ENCODE measurements around the gene TIMM21. TPM values are rescaled to one million over a fixed set of nuclear protein-coding genes. Genes with fewer than 3 reads are reported as not detected.

The TIMM21 gene
- polyA plus RNA-seq, 1 donor (not counting 4 experiments of a cell fraction or from before 2014, with no cell fraction given) = 76.0 TPM

- no peaks in the 10 kb centered on the region for H3K9me3 ChIP-seq (ENCODE audit: control insufficient read depth, low read depth, low read length)
- no peak overlapping the region for H2AFZ ChIP-seq (ENCODE audit: control insufficient read depth, low read length)
- dilution Hi-C loops (cut with MboI; ENCODE audit: extremely low pct_ligation_motif_present, low sequenced_read_pairs) = no loop called here
- H3K9me1 ChIP-seq (ENCODE audit: control insufficient read depth, extremely low read depth, insufficient read depth, low read length) = peaks cover 2% of the 10 kb centered on the region
- H3K27ac ChIP-seq (ENCODE audit: control insufficient read depth, insufficient read depth, low read length) = no peak overlapping the region
- H3K36me3 ChIP-seq (ENCODE audit: control insufficient read depth in 2 of 2, extremely low read depth in 1 of 2, insufficient read depth in 2 of 2, low read length in 2 of 2) = peaks cover 16 to 23% of the 10 kb centered on the region in 2 experiments
- no peak for DNase-seq (ENCODE audit: low read depth, low spot score)
- peaks cover 54% of the 10 kb centered on the region for H3K79me2 ChIP-seq (ENCODE audit: control insufficient read depth, insufficient read depth, low read length)
- H4K20me1 ChIP-seq (ENCODE audit: control insufficient read depth, extremely low read depth, insufficient read depth, low read length) = no peaks in the 10 kb centered on the region
- H3K9ac ChIP-seq (ENCODE audit: control insufficient read depth, extremely low read depth, insufficient read depth, low read length) = no peak overlapping the region
- no peak for TF ChIP-seq CTCF (optimal IDR thresholded peaks at IDR 0.05 in 1 of 3, IDR thresholded peaks at IDR 0.05 in 1 of 3, conservative IDR thresholded peaks at IDR 0.05 in 1 of 3; ENCODE audit: extremely low read depth in 1 of 3, insufficient read depth in 2 of 3, low read length in 3 of 3)
- TF ChIP-seq EZH2 (IDR thresholded peaks at IDR 0.05; ENCODE audit: low read length) = no peak
- FAIRE-seq = no peak
- H3K4me2 ChIP-seq (ENCODE audit: control insufficient read depth, extremely low read depth, insufficient read depth, low read depth, low read length) = no peak overlapping the region
- H3K4me3 ChIP-seq (ENCODE audit: control insufficient read depth in 2 of 3, extremely low read depth in 1 of 3, insufficient read depth in 2 of 3, low read depth in 1 of 3, low read length in 3 of 3) = no peak overlapping the region
- H3K4me1 ChIP-seq (ENCODE audit: control insufficient read depth, extremely low read depth, insufficient read depth, low read length) = peaks cover 13% of the 10 kb centered on the region
- no peaks in the 10 kb centered on the region for H3K27me3 ChIP-seq (ENCODE audit: control insufficient read depth, extremely low read depth, insufficient read depth, low read length)
Observed at GRCh38 chr18:74154716-74155115, 6.4 kb downstream of the TIMM21 start.

GRCh38 chr18:74155276-74155675, 7.0 kb downstream of the TIMM21 start:
- Histone ChIP-seq H3K36me3 (ENCODE audit: control insufficient read depth in 2 of 2, extremely low read depth in 1 of 2, insufficient read depth in 2 of 2, low read length in 2 of 2) (peaks cover 13 to 23% of the 10 kb centered on the region in 2 experiments), H2AFZ (ENCODE audit: control insufficient read depth, low read length) (no peak overlapping the region), H3K79me2 (ENCODE audit: control insufficient read depth, insufficient read depth, low read length) (peaks cover 49% of the 10 kb centered on the region), H3K27me3 (ENCODE audit: control insufficient read depth, extremely low read depth, insufficient read depth, low read length) (no peaks in the 10 kb centered on the region), H3K9me3 (ENCODE audit: control insufficient read depth, low read depth, low read length) (no peaks in the 10 kb centered on the region), H3K27ac (ENCODE audit: control insufficient read depth, insufficient read depth, low read length) (no peak overlapping the region), H3K9me1 (ENCODE audit: control insufficient read depth, extremely low read depth, insufficient read depth, low read length) (no peaks in the 10 kb centered on the region), H3K9ac (ENCODE audit: control insufficient read depth, extremely low read depth, insufficient read depth, low read length) (no peak overlapping the region), H3K4me2 (ENCODE audit: control insufficient read depth, extremely low read depth, insufficient read depth, low read depth, low read length) (no peak overlapping the region), H3K4me3 (ENCODE audit: control insufficient read depth in 2 of 3, extremely low read depth in 1 of 3, insufficient read depth in 2 of 3, low read depth in 1 of 3, low read length in 3 of 3) (no peak overlapping the region), H4K20me1 (ENCODE audit: control insufficient read depth, extremely low read depth, insufficient read depth, low read length) (no peaks in the 10 kb centered on the region), H3K4me1 (ENCODE audit: control insufficient read depth, extremely low read depth, insufficient read depth, low read length) (peaks cover 7% of the 10 kb centered on the region)
- DNase-seq (ENCODE audit: low read depth, low spot score) (no peak), FAIRE-seq (no peak)
- no peak for TF ChIP-seq CTCF (optimal IDR thresholded peaks at IDR 0.05 in 1 of 3, IDR thresholded peaks at IDR 0.05 in 1 of 3, conservative IDR thresholded peaks at IDR 0.05 in 1 of 3; ENCODE audit: extremely low read depth in 1 of 3, insufficient read depth in 2 of 3, low read length in 3 of 3)
- no peak for TF ChIP-seq EZH2 (IDR thresholded peaks at IDR 0.05; ENCODE audit: low read length)
- dilution Hi-C loops (cut with MboI; ENCODE audit: extremely low pct_ligation_motif_present, low sequenced_read_pairs) = no loop called here
